ENCODE data around the gene P2RY12. TPM values are rescaled to one million over a fixed set of nuclear protein-coding genes. Genes with fewer than 3 reads are reported as not detected.

P2RY12 gene
- total and polyA plus RNA-seq, 2 of the 8 experiments (the other 6 are each of a cell fraction or from before 2014, with no cell fraction given) = not detected

- no peak for TF ChIP-seq CHD7 (IDR thresholded peaks at IDR 0.05; ENCODE audit: insufficient replicate concordance, low read length)
These were observed 84.0 kb downstream of the P2RY12 start (continued) for GRCh38 chr3:151300539-151300938.

Measured in H1 (cell line).